Astrocyte (in vitro differentiated cells and primary cell): ENCODE measurements around the gene CD44. TPM values are rescaled to one million over a fixed set of nuclear protein-coding genes. Genes with fewer than 3 reads are reported as not detected.

Experiments used
- DNase-seq: peaks from one replicate; pipeline ENCODE4 v3.0.0-alpha.2; 2010; ENCODE audit warnings: low read depth
- FAIRE-seq: peaks from 2 replicates; lab custom pipeline; 2011; peaks lifted over from hg19 to GRCh38; lab: Jason Lieb, UNC
- H2AFZ ChIP-seq: 2 replicates; pipeline ENCODE4 v1.6.0; 2012; ENCODE audit warnings: low read depth, low read length, inconsistent platforms
- H3K27ac ChIP-seq: 2 replicates; pipeline ENCODE4 v1.5.1; 2011; ENCODE audit warnings: low read depth, low read length, inconsistent platforms
- H3K27me3 ChIP-seq: 2 replicates; pipeline ENCODE4 v1.6.0; 2011; ENCODE audit warnings: low read length, inconsistent platforms; ENCODE audit not compliant: insufficient read depth
- H3K36me3 ChIP-seq: 2 replicates; pipeline ENCODE4 v1.5.1; 2011; ENCODE audit warnings: low read length, inconsistent platforms; ENCODE audit not compliant: insufficient read depth
- H3K4me1 ChIP-seq: 2 replicates; pipeline ENCODE4 v1.5.1; 2011; ENCODE audit warnings: low read length, inconsistent platforms; ENCODE audit not compliant: insufficient read depth
- H3K4me2 ChIP-seq: 2 replicates; pipeline ENCODE4 v1.6.0; 2012; ENCODE audit warnings: low read length, inconsistent platforms
- H3K4me3 ChIP-seq: 2 replicates; pipeline ENCODE4 v1.5.1; 2011; ENCODE audit warnings: low read depth, mild to moderate bottlenecking, low read length, inconsistent platforms; ENCODE audit not compliant: insufficient read depth
- H3K79me2 ChIP-seq: 2 replicates; pipeline ENCODE4 v1.6.0; 2012; ENCODE audit warnings: mild to moderate bottlenecking, low read length, inconsistent platforms; ENCODE audit not compliant: insufficient read depth
- H3K9ac ChIP-seq: 2 replicates; pipeline ENCODE4 v1.6.0; 2012; ENCODE audit warnings: mild to moderate bottlenecking, low read length, inconsistent platforms
- H3K9me3 ChIP-seq: 2 replicates; pipeline ENCODE4 v1.5.1; 2012; ENCODE audit warnings: low read depth, mild to moderate bottlenecking, low read length, inconsistent platforms; ENCODE audit not compliant: insufficient read depth
- H4K20me1 ChIP-seq: 2 replicates; pipeline ENCODE4 v1.6.0; 2012; ENCODE audit warnings: low read length, inconsistent platforms; ENCODE audit not compliant: insufficient read depth
- H3K27ac Mint-ChIP-seq: one replicate; pipeline ENCODE4 v1.8.0; 2021; ENCODE audit warnings: mild to moderate bottlenecking, mixed read lengths; ENCODE audit not compliant: unreplicated experiment
- H3K27me3 Mint-ChIP-seq: one replicate; pipeline ENCODE4 v1.8.0; 2021; ENCODE audit warnings: low read depth, mixed read lengths; ENCODE audit not compliant: unreplicated experiment
- H3K36me3 Mint-ChIP-seq: one replicate; pipeline ENCODE4 v1.8.0; 2021; ENCODE audit warnings: low read depth, mixed read lengths; ENCODE audit not compliant: unreplicated experiment
- H3K4me1 Mint-ChIP-seq: one replicate; pipeline ENCODE4 v1.8.0; 2021; ENCODE audit warnings: low read depth, mixed read lengths; ENCODE audit not compliant: unreplicated experiment
- H3K4me3 Mint-ChIP-seq: one replicate; pipeline ENCODE4 v1.8.0; 2021; ENCODE audit warnings: mild to moderate bottlenecking, moderate library complexity, mixed read lengths; ENCODE audit not compliant: unreplicated experiment
- H3K9me3 Mint-ChIP-seq: one replicate; pipeline ENCODE4 v1.8.0; 2021; ENCODE audit warnings: mild to moderate bottlenecking, mixed read lengths; ENCODE audit not compliant: unreplicated experiment
- EZH2 ChIP-seq: IDR thresholded peaks from 2 replicates; pipeline ENCODE4 v1.6.1; 2012; ENCODE audit warnings: mild to moderate bottlenecking, low read length, inconsistent platforms; ENCODE audit not compliant: insufficient read depth
- total RNA-seq: library from RNA; stranded (reverse); gene quantifications from 2 replicates; pipeline ENCODE4 v1.2.1, GENCODE V29; 2021
- TF ChIP-seq, protein P1 (sequence below): IDR thresholded peaks from 2 replicates; pipeline ENCODE4 v1.5.1; 2011; ENCODE audit warnings: low read depth, mild to moderate bottlenecking, inconsistent platforms, low read length, moderate library complexity; ENCODE audit not compliant: insufficient read depth

Gene CD44
- total RNA-seq, 1 donor from 2014 or later: 154 TPM

DNA sequence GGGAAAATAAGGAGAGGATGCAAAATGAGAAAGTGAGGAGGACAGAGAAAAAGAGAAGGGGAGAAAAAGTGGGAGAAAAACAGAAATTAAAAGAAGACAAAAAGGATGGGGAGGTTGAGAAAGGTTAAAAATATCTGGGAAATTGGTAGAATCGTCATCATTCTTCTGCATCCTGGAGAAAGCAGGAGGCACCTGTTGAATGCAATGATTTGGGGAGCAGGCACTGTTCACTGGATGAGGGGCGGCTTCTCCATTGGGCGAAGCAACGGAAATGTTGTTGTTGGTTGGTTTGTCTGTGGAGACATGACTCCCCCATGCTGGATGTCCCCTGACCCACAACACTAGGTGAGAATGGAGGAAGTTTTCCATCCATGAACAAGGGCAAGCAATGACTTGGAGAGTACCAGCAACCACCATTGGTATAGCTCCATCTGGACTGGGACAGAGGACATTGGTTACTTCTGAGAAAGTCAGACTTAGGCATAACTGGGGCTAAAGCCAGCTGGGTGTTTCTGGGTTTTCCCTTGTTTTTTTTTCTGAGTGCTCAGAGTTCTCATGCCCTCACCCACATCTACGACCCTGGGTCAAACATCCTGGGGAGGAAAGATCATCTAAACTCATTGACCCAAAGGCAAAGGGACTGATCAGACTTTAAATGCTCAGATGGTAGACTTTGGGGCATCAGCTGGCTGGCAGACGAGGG is 11.9 kb upstream of the CD44 start:
- DNase-seq: no peak
- no peak for FAIRE-seq
- no peaks in the 10 kb centered on the region for H3K79me2 ChIP-seq
- no peak overlapping the region for H3K4me3 ChIP-seq
- no peak overlapping the region for H2AFZ ChIP-seq
- H3K4me1 ChIP-seq: no peaks in the 10 kb centered on the region
- no peaks in the 10 kb centered on the region for H3K9me3 ChIP-seq
- Mint-ChIP-seq H3K27ac (no peak overlapping the region), H3K36me3 (no peaks in the 10 kb centered on the region), H3K9me3 (peaks cover 3% of the 10 kb centered on the region), H3K27me3 (peaks cover 34% of the 10 kb centered on the region), H3K4me3 (no peak overlapping the region), H3K4me1 (no peaks in the 10 kb centered on the region)
- no peak for TF ChIP-seq EZH2
- TF ChIP-seq, protein P1, sequence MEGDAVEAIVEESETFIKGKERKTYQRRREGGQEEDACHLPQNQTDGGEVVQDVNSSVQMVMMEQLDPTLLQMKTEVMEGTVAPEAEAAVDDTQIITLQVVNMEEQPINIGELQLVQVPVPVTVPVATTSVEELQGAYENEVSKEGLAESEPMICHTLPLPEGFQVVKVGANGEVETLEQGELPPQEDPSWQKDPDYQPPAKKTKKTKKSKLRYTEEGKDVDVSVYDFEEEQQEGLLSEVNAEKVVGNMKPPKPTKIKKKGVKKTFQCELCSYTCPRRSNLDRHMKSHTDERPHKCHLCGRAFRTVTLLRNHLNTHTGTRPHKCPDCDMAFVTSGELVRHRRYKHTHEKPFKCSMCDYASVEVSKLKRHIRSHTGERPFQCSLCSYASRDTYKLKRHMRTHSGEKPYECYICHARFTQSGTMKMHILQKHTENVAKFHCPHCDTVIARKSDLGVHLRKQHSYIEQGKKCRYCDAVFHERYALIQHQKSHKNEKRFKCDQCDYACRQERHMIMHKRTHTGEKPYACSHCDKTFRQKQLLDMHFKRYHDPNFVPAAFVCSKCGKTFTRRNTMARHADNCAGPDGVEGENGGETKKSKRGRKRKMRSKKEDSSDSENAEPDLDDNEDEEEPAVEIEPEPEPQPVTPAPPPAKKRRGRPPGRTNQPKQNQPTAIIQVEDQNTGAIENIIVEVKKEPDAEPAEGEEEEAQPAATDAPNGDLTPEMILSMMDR: no peak
- H3K9ac ChIP-seq: no peak overlapping the region
- no peak overlapping the region for H3K27ac ChIP-seq
- H3K4me2 ChIP-seq: no peak overlapping the region
- H4K20me1 ChIP-seq: no peaks in the 10 kb centered on the region
- no peaks in the 10 kb centered on the region for H3K36me3 ChIP-seq
- H3K27me3 ChIP-seq: peaks cover 4% of the 10 kb centered on the region

- H3K4me2 ChIP-seq: no peak overlapping the region
- H3K4me1 ChIP-seq: no peaks in the 10 kb centered on the region
- H3K36me3 ChIP-seq: no peaks in the 10 kb centered on the region
- no peaks in the 10 kb centered on the region for H3K9me3 ChIP-seq
- Mint-ChIP-seq H3K4me1 (no peaks in the 10 kb centered on the region), H3K27me3 (peaks cover 33% of the 10 kb centered on the region), H3K36me3 (no peaks in the 10 kb centered on the region), H3K27ac (no peak overlapping the region), H3K4me3 (no peak overlapping the region), H3K9me3 (peaks cover 3% of the 10 kb centered on the region)
- H2AFZ ChIP-seq: no peak overlapping the region
- DNase-seq (no peak), FAIRE-seq (no peak)
- TF ChIP-seq EZH2: no peak
- TF ChIP-seq, protein P1: no peak
- H3K79me2 ChIP-seq: no peaks in the 10 kb centered on the region
- H4K20me1 ChIP-seq: no peaks in the 10 kb centered on the region
- no peak overlapping the region for H3K27ac ChIP-seq
- H3K4me3 ChIP-seq: no peak overlapping the region
- peaks cover 4% of the 10 kb centered on the region for H3K27me3 ChIP-seq
- no peak overlapping the region for H3K9ac ChIP-seq
These were observed 11.4 kb upstream of the CD44 start for GRCh38 chr11:35127619-35128018.

DNA sequence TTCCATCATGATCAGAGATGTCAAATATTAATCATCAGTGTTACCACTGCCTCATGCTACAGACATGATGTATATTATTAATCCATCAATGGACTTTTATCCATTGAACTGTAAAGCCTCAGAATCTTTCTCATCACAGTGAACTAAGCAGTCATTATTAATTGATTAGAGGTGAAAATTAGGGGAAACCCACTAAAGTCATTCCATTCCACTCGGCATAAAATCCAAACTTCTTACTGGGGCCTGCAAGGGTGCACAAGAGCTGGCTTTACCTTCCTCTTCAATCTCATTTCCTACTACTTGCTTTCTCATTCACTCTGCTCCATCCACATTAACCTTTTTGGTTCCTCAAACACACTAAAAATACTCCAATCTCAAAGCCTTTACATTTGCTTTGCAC is 7.9 kb upstream of the CD44 start:
- Mint-ChIP-seq H3K27me3 (peaks cover 22% of the 10 kb centered on the region), H3K9me3 (no peaks in the 10 kb centered on the region), H3K4me1 (peaks cover 1% of the 10 kb centered on the region), H3K27ac (no peak overlapping the region), H3K4me3 (no peak overlapping the region), H3K36me3 (no peaks in the 10 kb centered on the region)
- no peak for TF ChIP-seq EZH2
- TF ChIP-seq, protein P1: no peak
- Histone ChIP-seq H4K20me1 (no peaks in the 10 kb centered on the region), H3K9ac (no peak overlapping the region), H3K9me3 (no peaks in the 10 kb centered on the region), H2AFZ (no peak overlapping the region), H3K4me3 (no peak overlapping the region), H3K36me3 (no peaks in the 10 kb centered on the region), H3K27me3 (peaks cover 2% of the 10 kb centered on the region), H3K79me2 (no peaks in the 10 kb centered on the region), H3K27ac (no peak overlapping the region), H3K4me1 (no peaks in the 10 kb centered on the region), H3K4me2 (no peak overlapping the region)
- no peak for DNase-seq
- FAIRE-seq: no peak
